ENCODE results near the gene TMCO1.
"Not testable (repeated sequence)": the region's sequence is repeated elsewhere in the genome, so short reads cannot be mapped to it uniquely, and the experiment has no call there.

Gene TMCO1, protein sequence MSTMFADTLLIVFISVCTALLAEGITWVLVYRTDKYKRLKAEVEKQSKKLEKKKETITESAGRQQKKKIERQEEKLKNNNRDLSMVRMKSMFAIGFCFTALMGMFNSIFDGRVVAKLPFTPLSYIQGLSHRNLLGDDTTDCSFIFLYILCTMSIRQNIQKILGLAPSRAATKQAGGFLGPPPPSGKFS

DNA sequence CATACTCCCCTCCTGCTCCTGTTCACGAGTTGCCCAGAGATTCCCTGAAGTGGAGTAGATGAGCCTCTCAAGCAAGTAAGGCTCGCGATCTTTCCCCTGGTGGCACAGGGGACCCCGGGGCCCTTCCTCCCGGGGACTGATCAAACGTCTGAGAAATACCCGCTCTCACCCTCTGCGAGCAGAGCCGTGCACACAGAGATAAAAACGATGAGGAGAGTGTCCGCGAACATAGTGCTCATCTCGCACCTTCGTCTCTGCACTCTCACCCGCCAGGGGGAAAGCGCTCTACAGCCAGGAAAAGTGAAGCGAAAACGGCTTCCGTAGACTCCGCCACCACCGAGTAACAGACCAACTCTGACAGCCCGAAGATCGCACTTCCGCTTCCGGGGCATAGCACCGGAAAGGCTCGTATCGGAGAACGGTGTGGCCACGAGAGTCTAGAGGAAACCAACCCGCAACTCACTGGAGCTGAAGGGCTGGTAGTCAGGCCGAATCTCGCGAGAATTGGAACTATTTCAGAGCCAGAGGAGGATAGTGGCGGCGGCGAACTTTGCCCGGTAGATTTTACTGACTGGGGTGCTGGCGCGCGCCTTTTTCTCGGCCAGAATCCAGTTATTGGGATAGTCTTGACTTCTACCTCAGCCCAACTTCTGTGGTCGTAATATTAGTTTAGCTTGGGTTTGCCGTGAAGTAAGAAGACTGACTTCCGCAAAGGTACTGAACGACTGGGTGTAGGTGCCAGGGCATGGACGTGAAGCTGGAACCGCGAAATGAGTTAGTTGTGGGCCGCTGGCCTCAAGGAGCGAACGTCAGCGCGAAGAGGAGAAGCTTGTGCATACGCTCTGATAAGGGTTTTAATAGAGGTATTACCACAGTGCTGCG is at the start of gene TMCO1:
TMCO1 (minus strand) TSS at position 356 of the 882 bp plus-strand sequence; CDS start at position 239, 117 bp downstream.
- DNase-seq (ENCODE audit: low read depth) = peak; percentile 99

DNA sequence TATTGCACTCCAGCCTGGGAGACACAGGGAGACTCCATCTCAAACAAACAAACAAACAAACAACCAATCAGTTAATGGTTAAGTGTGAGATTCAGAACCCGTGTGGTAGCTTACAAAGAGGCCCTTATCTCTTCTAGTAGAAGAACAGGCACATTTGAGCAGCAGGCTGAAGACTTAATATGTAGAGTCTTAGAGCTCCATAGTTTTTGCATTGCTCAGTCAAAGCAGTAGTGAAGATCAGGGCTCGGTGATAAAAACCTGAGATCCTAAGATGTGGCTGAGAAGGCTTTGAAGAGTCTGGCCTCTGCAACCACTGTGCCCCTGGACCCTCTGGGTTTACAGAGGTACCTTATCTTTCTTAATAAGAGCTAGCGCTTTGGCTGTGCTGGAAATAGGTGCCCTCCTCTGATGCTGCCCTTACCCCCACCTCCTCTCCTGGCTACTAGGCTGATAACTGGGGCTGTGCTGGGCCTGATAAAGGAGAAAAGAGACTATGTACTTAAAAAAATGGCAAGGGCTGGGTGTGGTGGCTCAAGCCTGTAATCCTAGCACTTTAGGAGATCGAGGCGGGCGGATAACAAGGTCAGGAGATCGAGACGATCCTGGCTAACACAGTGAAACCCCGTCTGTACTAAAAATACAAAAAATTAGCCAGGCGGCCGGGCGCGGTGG is 48.3 kb upstream of the TMCO1 start:
- no peak for DNase-seq (ENCODE audit: low read depth)

DNA sequence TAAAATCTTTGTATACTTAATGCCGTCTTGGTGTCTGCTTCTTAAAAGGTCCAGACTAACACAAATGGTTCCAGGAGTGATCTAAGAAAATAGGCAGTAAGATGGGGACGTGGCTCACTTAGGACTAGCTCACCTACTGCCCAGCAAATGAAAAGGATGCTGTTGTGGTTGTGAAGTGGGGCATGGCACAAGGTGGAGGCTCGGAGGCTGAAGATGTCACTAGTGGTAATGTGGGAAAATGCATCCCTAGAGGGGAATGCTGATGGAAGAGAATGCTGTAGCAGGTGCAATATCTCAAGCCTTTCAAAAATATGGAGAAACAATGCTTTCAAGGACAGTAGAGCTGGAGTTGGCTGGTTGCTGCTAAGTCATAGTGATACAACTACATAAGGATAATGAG is 47.5 kb upstream of the TMCO1 start:
- no peak for DNase-seq (ENCODE audit: low read depth)

DNA sequence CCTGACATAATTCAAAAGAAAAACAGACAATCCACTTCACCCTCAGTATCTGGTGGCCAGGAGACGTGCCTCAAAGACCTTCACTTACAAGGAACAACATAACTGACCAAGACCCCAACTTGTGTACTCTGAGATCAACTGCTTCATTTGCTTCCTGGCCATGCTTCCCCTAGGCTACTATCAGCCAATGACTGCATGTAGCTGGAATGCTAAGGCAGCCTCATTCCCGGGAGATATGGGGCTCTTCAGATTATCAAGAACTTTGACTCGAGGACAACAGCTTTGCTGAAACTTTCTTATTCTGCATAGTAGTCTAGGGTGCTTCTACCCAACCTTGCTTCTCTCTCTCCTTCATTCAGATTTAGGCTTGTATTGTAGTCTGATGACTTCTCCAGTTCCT is 47.1 kb upstream of the TMCO1 start:
- DNase-seq (ENCODE audit: low read depth) = peak; percentile 71

DNA sequence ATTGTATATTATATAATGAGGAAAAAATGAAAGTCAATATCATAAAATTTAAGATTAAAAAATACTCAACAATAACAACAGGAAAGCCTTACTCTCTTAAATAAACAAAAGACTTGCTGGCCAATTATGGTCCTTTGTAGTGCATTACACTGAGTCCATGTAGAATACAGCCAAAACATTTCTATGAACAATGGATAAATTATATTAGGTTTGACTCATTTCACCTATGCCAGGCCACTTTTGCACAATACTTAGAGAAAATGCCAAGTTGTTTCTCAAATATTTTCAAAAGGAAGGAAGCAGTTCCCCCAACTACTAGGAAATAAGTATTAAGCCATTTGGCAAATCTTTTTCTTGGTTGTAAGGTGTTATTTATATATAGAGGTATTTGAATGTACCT is 38.9 kb upstream of the TMCO1 start:
- no peak for DNase-seq (ENCODE audit: low read depth)

DNA sequence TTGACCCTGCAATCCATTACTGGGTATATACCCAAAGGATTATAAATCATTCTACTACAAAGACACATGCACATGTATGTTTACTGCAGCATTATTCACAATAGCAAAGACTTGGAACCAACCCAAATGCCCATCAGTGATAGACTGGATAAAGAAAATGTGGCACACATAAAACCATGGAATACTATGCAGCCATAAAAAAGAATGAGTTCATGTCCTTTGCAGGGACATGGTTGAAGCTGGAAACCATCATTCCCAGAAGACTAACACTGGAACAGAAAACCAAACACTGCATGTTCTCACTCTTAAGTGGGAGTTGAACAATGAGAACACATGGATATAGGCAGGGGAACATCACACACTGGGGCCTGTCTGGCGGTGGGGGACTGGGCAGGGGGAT is 35.8 kb upstream of the TMCO1 start:
- DNase-seq (ENCODE audit: low read depth) = not testable (repeated sequence)

DNA sequence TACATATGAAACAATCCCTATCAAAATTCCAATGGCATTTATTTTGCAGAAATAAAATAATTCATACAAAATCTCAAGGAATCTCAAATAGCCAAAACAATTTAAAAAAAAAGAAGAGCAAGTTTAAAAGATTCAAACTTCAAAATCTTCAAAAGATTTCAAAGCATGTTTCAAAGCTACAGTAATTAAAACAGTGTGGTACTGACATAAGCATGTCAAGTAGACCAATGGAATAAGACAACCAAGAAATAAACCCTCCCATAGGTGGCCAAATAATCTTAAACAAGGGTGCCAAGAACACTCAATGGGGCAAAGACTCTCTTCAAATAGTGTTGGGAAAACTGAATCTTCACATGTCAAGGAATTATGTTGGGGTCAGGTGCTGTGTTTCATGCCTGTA is 30.7 kb upstream of the TMCO1 start:
- DNase-seq (ENCODE audit: low read depth) = no peak

DNA sequence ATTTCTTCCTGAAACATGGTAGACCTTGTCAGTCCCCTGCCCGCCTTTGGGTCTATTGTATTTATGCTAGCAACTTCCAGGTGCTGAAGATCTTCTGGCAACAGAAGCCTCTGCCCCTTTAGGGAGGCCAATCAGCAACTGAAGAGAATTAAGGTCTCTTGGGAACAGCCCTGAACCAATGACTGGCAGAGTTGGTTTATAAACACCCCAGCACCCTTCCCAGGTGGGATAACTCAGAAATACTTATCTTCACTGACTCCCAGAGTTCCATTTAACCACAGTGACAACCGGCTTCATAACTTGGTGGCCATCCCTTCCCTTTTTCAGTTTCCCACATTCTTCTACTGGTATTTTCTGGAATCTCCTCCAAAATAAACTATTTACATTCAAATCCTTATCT is 27.2 kb upstream of the TMCO1 start:
- no peak for DNase-seq (ENCODE audit: low read depth)

DNA sequence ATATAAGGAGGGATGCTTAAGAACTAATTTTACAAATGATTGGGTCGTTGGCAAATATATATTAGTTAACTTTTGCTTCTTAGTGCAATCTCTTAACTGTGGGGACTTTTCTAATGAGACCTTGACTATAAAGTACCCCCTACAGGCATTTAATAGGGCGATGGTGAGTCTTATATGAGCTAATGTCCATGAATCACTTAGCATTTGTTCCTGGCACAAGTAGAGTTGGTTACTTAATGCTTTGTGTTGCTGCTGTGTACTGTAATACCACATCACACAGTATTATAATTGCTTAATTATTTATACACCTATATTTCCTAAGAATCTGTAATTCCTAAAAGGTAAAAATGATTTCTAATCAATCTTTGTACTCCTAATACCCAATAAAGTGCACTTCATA is 25.3 kb upstream of the TMCO1 start:
- no peak for DNase-seq (ENCODE audit: low read depth)

DNA sequence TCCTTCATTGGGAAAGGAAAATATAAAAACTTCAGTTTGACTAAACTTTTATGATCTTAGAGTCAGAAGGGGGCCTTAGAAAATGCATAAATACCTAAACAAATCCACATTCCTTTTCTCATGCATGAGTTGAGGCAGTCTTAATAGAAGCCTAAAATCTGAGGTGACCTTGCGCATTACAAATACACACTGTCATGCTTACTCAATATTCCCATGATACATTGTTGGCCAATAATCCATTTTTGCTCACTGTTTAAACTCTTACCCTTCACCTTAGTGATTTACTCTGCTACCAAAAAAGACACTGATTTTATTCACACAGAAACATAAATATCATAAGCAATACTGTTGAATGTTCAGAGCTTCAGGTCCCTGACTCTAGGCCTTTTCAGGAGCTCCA is 19.1 kb upstream of the TMCO1 start:
- DNase-seq (ENCODE audit: low read depth) = no peak

DNA sequence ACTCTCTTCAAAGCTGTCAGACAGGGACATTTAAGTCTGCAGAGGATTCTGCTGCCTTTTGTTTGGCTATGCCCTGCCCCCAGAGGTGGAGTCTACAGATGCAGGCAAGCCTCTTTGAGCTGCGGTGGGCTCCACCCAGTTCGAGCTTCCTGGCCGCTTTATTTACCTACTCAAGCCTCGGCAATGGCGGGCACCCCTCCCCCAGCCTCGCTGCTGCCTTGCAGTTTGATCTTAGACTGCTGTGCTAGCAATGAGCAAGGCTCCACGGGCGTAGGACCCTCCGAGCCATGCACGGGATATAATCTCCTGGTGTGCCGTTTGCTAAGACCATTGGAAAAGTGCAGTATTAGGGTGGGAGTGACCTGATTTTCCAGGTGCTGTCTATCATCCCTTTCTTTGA is 14.9 kb upstream of the TMCO1 start:
- not testable (repeated sequence) for DNase-seq (ENCODE audit: low read depth)

DNA sequence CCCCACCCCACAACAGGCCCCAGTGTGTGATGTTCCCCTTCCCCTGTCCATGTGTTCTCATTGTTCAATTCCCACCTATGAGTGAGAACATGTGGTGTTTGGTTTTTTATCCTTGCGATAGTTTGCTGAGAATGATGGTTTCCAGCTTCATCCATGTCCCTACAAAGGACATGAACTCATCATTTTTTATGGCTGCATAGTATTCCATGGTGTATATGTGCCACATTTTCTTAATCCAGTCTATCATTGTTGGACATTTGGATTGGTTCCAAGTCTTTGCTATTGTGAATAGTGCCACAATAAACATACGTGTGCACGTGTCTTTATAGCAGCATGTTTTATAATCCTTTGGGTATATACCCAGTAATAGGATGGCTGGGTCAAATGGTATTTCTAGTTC is 9.5 kb upstream of the TMCO1 start:
- not testable (repeated sequence) for DNase-seq (ENCODE audit: low read depth)

DNA sequence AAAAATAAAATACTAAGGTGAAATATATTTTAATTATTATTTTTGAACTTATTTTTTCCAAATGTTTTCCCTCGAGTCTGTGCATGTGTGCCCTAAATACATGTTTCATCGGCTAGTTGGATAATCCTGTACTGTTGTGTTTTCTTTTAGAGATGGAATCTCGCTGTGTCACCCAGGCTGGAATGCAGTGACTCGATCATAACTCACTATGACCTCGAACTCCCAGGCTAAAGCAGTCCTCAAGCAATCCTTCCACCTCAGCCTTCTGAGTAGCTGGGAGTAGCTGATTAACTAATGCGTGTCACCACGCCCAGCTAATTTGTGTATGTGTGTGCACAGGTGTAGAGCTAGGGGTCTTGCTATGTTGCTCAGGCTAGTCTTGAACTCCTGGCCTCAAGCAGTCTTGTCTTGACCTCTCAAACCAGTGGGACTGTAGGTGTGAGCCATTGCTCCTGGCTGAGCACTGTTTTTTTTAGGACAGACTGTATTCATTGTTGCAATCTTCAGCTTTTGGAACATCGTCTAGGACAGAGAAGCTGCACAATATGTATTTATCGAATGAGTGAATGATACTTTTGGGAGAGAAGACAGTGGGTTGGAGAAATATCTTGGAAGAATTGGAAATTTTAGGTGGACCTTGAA is 4.8 kb upstream of the TMCO1 start:
- DNase-seq (ENCODE audit: low read depth) = peak; percentile 91

DNA sequence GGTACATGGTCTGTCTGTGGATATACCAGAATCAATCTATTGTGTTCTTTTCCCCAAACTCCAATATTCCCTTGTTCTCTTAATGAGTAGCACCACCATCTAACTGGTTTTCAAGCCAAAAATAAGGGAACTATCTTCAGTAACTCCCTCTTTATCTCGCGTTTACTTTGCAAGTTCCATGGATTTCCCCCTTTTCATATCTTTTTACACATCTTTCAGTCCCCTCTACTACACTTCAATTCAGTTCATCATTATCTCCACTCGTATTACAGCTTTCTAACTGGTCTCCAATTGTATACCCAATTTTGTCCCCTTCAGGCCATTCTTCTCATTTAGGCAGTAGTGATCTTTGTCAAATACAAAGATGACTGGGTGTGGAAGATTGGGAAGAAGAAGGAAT is 4.1 kb upstream of the TMCO1 start:
- peak; percentile 0 for DNase-seq (ENCODE audit: low read depth)

DNA sequence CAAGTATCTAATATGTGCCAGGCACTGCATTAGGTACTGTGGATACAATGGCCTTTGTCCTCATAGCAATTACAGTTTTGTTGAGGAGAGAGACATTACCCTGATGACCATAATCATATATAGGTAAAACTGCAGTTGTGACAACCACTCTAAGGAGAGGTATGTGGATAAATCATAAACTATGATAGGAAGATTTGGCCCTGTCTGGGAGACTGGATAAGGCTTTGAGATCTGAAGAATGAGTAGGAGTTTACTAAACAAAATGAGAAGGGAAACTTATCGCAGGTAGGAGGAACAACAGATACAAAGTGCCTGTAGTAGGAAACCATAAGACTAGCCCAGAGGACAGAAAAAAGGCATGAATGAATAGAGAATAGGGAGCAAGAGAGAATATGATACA is 4.4 kb downstream of the TMCO1 start:
- DNase-seq (ENCODE audit: low read depth) = no peak

DNA sequence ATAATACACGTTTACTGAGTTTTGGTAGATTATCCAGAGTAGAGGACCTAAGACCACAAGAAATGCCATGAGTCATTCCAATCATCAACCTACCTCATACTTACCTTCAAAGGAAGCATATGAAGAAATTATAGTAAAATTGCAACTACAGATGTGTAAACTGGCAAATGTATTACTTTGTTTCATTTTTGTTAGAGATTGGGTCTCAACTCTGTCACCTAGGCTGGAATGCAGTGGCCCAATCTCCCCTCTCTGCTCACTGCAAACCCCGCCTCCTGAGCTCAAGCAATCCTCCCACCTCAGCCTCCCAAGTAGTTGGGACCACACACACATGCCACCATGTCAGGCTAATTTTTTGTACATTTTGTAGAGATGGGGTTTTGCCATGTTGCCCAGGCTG is 5.2 kb downstream of the TMCO1 start:
- no peak for DNase-seq (ENCODE audit: low read depth)

DNA sequence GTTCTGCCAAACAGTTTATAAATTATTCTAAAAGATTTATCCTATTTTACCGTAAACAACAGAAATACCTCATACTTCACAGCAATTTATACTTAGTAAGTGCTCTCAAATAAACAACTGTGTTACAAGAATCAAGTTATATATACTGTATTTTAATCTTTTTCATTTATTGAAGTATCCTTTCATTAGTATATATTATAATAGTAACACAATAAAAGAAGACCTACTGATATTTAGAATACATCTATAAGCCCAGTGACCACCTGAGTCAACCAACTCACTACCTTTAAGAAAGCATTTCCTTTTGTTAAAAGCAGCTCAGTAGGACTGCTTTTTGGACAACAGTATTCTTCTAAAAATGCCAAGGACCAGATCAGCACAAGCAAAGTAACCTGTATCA is 5.9 kb downstream of the TMCO1 start:
- DNase-seq (ENCODE audit: low read depth) = no peak

DNA sequence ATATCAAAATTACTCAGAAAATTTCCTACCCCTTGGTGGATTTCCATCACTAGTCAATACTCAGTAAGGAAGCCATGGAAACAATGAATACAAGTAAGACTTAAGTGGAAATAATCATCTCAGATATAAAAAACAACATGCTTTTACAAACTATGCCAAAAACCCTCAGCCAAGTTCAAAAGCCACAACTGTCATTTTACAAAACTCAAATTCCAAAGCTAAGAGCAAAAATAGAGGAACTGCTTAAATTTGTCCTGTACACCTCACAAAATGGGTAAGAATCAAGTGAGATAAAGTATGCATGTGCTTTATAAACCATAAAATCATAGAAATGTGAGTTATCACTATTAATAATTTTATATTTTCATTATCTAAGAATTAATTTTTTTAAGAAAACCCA is 9.6 kb downstream of the TMCO1 start:
- DNase-seq (ENCODE audit: low read depth) = no peak

DNA sequence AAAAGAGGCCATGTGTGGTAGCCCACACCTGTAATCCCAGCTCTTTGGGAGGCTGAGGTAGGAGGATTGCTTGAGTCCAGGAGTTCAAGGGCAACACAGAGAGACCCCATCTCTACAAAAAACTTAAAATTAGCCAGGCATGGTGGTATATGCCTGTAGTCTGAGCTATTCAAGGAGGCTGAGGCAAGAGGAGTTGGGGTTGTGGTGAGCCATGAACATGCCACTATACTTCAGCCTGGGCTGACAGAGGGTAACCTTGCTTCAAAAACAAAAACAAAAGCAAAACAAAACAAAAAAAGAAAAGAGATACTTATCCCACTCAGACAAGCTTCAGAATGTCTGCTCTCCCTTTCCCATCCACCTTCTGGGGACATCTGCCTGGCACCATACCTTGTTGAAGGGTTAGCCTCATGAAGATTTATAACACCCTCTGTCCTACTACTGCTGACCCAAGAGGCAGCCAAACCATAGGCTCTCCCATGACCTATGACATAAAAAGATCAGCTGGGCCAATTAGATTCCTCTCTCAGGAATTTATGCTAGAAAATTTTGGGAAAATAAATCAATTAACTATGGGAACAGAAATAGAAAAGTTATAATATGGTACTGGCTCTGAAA is 13.2 kb downstream of the TMCO1 start:
- no peak for DNase-seq (ENCODE audit: low read depth)

DNA sequence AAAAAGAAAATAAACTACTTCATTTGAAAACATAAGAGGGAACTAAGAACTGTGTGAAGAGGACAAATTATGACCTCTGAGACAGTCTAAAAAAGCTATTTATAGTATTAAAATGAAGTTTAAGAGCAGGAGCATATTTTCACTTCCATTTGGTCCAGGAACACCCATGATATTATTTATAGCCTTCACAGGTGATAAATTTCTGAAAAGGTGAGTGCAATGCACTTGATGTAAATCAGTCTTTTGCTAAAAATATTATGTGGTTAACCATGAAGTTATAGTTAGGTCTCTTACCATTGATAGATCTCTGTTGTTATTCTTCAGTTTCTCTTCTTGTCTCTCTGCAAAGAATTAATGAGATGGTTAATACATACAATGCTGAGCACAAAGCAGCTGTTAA is 14.7 kb downstream of the TMCO1 start:
- DNase-seq (ENCODE audit: low read depth) = no peak

DNA sequence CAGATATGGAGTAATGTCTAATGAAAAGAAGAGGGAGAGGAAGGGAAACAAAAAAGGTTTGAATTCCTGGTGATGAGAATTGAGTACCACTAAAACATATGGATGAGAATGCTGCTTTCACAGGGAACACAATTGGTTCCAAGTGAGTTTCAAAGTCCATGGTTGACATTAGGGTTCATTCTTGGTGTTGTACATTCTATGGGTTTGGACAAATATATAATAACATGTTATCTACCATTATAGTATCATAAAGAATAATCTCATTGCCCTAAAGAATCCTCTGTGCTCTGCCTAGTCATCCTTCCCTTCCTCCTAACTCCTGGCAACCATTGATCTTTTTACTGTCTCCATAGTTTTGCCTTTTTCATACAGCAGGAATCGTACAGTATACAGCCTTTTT is 20.1 kb downstream of the TMCO1 start:
- DNase-seq (ENCODE audit: low read depth) = no peak

Measured in EH (cell line).